NCI-H2029 (cell line): ENCODE results near the gene ARHGAP40.

Experiments
- DNase-seq: peaks from one replicate; lab custom pipeline; 2025; lab: John Stamatoyannopoulos, UW

Gene ARHGAP40

DNA sequence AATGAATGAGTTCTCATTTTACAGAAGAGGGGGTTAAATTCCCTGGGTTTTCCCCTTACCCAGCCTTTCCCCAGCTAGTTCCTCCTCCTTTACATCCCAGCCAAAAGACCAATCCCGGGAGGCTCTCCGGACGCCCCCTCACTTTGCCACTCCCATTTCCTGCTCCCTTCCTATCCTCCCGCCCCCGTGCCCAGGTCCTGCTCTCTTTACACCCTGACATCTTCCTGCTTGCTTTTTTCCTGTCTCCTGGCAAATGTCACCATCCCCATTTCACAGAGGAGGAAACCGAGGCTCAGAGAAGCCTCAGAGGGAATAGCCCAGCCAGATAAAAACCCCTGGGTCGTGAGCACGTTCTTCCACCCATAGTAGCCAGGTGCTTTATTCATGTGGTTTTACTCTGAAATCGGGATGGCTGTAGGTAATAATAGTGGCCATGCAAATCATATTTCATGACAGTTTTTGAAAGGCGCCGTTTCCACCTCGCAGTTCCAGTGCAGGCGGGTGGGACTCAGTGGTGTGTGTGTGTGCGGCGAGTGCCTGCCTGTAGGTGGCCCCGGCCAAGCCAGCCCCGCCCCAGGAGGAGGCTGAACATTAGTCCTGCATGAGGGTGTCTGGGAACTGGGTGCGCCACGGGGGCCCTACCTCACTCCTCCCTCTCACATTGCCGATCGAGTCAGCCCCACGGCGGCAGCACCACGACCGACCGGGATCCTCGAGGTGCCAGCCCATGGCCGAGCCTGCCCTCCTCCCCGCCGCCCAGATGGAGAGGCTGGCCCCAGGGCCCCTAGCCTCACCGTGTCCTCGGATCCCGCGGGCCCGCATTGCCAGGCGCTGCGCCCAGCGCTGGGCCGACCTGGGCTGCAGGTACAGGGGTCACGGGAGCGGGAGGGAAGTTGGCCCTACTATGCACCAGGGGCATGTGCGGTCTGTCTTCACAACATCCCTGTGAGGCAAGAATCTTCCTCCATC lies at the start of gene ARHGAP40:
TSS of gene ARHGAP40 (plus strand) at position 594 of the 969 bp plus-strand sequence.
- DNase-seq, result no peak

DNA sequence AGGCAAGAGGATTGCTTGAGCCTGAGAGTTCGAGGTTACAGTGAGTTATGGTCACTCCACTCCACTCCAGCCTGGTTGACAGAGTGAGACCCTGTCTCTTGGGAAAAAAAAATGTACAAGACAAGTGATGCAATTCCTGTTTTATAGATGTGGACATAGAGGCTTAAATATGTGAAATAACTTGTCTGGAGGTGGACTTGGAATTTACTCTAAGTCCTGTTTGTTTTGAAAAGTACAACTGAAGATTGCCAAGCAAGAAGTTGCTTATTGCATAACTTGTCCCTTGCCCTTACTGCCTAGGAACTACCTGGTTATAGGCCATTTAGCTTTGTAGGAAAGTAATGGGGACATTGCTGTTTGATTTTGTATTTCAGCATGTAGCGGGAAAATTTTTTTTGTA lies 46.6 kb upstream of the ARHGAP40 start:
- DNase-seq, result no peak

DNA sequence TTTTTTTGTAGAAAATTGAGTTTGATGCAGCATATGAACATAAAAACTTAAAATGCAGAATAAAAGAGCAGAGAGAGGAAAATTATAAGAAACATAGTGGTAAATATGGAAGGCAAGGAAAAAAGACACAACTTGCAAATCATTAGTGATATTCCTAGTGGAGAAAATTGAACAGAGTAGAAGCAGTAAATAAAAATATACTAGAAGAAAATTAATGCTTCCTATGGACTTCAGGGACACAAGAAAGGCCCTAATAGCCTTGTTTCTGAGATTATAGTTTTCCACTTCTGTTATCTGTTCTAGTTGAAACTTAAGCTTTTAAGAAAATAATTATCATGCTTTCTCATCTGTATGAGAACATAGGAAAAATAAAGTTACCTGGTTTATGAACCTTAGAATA lies 46.2 kb upstream of the ARHGAP40 start:
- DNase-seq, result no peak

DNA sequence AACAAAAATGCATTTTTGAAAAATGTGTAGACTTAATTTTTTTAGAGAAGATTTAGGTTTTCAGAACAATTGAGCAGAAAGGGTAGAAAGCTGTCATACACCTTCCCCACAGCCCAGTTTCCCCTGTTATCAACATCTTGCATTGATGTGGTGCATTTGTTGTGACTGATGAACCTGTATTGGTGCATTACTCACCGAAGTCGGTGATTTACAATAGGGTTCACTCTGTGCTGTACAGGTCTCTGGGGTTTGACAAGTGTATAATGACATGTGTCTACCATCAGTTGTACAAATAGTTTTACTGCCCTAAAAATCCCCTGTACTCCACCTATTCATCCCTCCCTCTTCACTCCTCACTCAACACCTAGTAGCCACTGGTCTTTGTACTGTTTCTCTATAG lies 44.4 kb upstream of the ARHGAP40 start:
- no peak for DNase-seq

DNA sequence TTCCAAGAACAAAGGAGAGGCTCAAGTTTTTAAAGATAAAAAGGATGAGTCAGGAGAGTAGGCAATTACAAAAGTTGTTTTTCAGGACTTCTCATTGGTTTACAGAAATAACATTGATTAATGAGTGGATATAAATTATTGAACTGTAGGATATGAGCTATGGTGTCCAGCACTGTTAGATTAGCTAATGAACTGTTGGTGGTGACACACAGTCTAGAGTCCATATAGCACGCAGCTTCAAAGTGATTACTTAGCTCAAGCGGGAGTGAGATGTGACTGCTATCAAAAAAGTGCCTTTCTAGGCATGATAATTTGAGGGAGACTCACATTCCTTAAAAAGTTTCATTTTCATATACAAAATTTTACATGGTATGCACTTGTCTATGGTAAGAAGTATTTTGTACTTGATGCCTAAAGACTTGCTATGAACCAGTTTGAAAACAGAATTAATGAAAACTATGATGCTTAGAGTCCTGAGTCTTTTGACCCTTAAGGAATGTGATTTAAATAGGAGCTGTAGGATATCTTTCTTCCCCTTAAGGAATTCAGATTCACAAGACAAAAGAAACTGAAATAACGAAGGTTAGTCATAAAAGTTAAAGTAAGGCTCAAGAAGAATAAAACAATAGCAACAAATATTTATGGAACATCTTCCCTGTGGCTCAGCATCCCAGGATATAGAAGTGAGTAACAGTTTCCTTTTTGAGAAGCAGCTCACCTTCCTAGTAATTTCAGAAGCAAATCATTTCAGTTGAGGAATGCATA lies 42.8 kb upstream of the ARHGAP40 start:
- no peak for DNase-seq

DNA sequence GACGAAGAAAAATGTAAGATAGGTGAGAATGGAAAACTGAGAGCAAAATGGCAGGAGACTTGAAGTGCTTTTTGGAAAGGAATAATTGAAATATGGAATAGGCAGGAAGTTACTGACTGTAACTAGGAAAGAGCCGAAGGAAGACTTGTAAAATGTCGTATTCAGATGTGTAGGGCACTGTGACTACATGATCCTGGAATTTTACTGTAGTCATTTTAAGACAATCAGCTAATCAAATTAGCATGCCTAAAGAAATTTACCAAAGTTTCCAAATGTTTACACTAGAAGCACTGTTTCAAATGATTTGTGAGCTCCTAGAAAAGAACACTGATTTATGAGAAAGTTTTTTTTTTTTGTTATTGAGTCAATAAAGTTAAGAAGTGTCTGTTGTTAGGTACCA lies 41.8 kb upstream of the ARHGAP40 start:
- no peak for DNase-seq

DNA sequence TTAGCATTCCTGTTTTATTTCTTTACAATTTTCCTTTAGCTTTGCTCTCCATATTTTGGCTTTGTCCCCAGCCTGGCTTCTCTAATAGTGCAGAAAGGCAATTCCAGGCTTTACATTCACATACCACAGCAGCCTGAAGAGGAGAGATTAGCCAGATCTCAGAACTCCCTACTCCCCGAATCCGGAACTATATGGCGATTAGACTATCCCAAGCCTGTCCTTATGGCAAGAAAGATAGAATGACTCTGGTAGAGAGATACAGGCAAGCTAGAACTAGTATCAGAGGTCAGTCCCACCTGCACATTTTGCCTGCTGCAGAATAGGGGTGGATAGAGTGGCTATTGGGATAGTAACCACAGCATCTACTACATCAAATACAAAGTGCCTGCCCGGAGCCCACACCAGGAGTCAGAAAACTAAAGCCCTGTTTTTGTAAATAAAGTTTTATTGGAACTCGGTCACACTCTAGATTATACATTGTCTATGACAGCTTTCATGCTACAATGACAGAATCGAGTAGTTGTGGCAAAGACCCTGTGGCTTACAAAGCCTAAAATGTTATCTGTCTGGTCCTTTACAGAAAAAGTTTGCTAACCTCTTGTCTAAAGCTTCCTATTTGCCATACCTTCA lies 37.7 kb upstream of the ARHGAP40 start:
- DNase-seq, result no peak

DNA sequence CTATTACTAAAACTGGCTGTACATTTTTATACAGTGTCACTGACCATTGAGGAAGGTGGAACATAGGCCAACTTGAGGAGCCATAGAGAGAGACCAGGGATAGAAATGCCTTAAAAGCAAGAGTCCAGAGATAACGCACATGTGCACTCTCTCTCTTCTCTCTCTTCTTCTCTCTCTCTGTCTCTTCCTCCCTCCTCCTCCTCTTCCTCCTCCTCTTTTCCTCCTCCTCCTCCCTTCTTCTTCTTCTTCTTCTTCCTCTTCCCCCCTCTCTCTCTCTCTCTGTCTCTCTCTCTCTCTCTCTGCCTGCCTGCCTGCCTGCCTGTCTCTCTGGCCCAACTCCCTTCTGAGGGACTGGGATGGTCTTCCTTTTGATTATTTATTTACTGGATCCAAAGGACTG lies 36.9 kb upstream of the ARHGAP40 start:
- DNase-seq, result no peak

DNA sequence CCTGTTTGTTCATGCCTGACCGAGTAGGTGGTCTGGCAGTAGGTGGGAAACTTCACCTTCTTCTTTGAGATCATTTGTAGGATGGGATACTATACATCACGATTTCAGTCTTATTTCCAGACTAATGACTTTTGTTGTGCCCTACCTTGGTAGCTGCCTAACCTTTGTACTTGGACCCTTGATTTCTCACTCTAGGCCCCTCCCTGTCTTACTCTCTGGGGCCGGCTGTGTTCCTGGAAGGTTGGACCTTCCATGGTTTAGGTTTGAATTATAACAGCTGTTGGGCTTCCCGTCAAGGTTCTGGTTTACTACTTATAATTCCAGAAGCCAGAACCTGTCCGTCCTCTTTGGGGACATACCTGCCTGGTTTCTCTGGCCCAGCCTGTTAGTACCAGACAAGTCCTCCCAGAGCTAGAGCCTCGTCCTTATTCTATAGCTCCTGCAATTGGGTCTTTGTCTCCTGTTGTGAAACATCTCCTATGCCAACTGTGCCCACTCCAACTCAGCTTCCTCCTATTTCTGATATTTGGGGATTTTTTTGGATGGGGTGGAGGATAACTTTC lies 35.5 kb upstream of the ARHGAP40 start:
- DNase-seq, result no peak

DNA sequence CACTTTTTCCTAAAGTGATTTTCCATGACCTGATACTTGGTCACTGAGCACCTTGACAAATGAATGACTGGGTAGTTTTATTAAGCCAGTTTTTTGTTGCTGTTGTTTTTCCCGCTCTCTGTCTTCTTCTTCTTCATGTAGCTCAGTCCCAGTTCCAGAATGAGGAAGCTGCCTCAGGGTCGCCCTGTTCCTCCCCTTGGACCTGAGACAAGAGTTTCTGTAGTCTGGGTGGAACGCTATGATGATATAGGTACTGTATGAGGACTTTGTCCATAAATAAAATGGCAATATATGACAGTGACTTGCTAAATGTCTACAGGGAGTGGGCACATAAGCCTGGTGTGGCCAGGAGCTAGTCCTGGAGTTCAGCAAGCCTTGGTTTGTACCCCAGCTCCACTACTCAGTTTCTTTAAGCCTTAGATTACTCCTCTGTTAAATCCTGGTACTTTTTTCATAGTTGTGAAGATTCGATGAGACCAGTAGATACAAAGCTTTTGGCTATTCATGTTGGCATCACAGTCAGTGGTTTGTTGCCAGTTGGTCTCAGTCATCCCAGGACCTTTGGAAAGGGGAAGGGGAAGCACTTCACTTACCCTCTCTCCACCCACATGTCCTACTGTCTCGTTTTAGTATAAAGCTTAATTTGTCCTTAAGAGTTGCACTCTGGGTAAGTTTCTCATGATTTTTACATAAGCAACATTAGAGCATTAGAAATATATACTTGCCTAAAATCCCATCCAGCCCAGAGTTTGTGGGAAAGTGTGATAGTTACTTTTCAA lies 31.7 kb upstream of the ARHGAP40 start:
- DNase-seq, result no peak

DNA sequence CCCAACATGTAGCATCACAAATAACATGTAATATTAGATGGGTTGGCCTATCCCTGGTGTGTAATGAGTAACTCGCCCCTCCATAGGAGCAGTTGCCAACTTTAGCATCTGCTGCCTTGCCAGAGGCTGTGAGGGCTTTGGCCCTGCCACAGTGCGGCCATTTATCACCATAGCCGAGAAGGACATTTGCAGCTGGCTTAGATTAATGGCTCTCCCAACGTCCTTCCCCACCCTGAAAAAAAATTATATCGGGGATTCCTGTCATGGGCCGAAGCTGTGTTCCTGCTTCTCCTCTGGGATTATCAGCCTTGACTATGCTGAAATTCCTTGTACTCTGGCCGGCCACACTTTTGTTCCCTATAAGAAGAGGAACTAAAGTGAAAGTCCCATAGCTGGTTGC lies 28.2 kb upstream of the ARHGAP40 start:
- no peak for DNase-seq

DNA sequence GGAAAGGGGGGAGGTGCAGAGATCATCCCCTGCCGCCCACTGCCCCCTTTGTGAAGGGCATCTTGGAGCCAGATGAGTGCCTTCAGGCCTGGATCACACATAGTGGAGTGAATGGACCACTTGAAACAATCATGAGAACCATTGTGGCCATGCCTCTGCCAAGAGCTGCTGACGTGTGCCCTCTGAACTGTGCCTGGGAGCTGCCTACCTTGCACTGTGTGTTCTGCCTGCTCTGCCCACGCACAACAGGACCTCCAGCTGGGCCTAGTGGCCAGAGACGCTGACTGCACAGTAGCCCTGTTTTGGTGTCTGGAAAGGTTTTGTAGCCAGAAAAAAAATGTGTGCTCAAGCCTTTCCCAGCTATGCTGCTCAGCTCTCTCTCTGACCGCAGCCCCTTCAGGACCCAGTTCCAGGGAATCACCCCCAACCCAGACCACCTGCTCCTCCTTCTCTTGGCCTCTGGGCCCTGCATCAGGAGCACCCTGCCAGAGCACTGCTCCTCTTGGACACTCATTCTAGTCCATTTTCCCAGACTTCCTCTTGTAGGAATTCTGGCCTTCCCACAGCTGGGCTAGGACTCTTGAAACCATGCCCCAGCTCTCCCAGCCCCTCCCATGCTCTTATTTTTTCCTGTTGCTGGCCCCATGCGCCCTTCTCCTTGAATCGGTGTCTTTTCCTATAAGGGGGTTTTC lies 22.2 kb upstream of the ARHGAP40 start:
- DNase-seq, result no peak

DNA sequence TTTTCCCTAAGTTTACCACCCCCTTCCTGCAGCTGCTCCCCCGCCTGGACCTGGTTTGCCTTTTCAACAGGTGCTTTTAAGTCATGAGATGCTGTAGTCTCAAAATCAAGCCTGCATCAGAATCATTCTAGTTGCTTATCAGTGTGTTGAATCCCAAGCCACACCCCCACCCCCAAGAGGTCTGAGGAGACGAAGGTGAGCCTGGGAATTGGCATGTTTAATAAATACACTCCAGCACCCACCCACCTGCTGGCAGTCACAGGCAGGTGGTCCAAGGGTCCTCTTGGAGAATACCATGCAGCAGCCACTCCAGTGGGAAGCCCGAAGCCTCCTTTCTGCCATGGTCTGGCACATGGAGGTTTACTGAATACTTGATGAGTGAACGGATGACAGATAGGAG lies 21.7 kb upstream of the ARHGAP40 start:
- no peak for DNase-seq

DNA sequence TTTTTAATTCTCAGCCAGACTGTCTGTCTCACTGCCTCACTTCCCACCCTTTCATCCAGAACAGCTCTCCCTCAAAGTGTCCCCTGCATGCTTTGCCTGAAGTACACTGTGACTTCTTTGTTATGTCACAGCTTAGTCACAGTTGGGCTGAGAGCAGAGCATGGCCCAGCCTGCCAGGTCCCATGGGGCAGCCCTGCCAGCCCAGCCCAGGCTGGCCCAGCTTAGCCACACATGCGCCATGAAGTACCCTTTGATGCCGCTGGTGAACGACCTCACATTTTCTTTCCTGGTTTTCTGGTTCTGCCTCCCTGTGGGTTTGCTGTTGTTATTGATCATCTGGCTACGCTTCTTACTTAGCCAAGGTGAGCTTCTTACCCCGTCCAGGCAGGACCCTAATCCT lies 20.6 kb upstream of the ARHGAP40 start, which contains the start of gene ADIG:
TSS of gene ADIG (plus strand) at position 185 of the 400 bp plus-strand sequence. CDS start at position 239, 54 bp downstream.
- no peak for DNase-seq

DNA sequence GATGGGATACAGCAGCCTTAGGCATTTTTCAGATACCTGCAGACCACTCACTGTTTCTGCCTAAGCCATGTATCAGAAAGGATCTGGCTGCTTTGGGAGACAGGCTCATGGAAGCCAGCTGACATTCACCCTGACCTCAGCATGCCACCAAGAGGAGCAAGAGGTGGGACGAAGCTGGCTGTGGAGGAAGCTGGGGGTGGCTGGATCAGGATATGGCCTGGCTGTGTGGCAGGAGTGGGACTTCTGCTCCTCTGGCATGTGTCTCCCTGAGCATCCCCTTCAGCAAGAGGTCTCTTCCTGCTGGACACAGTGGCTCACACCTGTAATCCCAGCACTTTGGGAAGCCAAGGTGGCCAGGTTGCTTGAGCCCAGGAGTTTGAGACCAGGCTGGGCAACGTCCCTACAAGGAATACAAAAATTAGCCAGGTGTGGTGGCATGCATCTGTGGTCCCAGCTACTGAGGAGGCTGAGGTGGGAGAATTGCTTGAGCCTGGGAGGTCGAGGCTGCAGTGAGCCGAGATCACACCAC lies 19.7 kb upstream of the ARHGAP40 start:
- DNase-seq, result no peak

DNA sequence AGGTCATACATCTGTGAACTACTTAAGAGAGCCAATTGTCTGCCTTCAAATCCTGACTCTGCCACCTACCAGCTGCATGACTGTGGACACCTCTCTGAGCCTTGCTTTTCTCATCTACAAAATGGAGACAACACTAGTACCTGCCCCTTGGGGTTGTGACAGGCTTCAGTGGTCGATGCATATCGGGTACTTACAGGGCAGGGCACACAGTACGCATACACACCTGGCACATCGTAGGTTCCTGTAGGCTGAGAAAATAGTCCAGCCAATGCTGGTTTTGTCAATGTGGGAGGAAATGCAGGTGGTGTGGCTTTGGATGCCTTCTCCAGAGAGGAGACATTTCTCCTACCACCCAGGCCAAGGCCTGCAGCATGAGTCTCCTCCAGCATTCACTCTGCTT lies 18.3 kb upstream of the ARHGAP40 start:
- DNase-seq, result no peak

DNA sequence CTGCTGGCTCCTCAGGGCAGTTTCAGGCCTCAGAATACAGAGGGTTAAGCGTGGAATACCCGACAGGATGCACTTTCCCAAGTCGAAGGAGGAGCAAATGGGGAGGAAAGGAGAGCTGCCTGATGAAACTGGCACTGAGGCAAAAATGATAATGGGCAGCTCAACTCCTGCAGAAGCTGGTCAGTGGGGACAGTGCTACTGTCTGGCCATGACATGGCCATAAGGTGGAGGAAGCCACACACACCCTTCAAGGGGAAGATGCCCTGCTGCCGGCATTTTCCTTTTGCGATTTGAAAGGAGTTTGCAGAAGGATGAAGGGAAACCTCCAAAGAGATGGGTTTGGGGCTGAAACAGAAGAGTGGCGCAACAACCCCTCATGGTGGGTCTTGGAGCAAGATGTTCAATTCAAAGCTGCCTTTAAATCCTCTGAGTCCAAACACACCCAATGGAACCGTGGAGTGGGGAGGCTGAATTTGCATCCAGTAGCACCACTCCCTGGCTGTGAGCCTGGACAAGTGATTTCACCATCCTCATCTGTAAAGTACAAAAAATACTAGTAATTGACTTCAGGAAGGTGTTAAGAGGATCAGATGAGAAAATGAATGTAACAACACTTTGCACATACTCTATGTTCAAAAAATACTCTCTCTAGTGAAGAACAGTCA lies 17.4 kb upstream of the ARHGAP40 start:
- no peak for DNase-seq

DNA sequence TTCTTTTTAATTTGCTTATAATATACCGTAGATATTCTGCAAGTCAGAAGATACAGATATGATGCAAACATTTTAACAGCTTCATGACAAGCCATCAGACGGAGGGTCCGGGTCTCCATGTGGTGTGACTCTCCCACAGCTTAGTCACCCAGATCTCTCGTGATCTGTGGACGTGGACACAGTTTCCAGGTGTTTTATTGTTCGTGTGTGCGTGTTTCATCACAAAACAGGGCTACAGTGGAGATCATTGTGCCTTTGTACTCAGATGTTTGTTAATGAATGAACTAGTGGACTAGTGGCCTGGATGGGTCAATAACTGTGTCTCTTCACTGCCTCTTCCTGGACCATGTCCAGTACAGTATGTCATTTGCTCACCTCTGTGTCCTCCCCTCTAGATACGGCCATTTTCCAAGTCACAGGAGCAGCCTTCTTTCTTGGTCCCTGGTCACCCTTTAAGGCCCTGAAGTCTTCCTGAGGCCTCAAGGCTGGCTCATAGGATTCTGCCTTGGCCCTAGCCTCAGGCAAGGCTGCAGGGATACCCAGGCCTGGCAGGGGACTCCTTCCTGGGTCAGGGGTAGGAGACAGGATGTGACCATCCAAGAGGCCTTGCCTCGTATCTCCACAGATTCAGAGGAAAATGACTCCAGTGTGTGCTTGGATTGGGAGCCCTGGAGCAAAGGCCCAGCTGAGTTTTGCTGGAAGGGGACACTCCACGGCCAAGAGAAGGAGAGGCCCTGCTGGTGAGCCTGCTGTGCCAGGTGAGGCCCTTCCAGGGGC lies 16.0 kb upstream of the ARHGAP40 start:
- no peak for DNase-seq

DNA sequence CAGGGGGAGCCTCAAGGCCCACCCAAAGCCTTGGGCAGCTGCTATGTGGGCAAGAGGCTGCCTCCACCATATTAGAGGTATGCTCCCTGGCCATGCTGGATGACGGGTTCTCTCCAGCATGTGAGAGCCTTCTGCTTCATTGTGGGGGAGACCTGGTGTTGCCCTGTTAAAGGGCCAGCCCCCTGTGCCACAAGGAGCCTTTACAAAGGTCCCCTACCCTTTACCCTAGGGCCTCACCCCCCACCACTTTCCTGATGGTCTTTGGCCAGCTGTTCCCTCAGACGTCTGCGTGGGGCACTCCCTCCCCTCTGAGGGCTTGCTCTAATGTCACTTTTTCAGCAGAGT lies 15.5 kb upstream of the ARHGAP40 start:
- no peak for DNase-seq
